HFF-Myc (cell line): ENCODE results near the gene ZNF777.
"Not testable (repeated sequence)": the region's sequence is repeated elsewhere in the genome, so short reads cannot be mapped to it uniquely, and the experiment has no call there.

ENCODE experiments used
- DNase-seq: peaks from one replicate; pipeline ENCODE4 v3.0.0-alpha.2; 2011; ENCODE audit warnings: low read depth; ENCODE audit errors: extremely low read depth
- H3K4me3 ChIP-seq: replicated peaks from 2 replicates; pipeline ENCODE4 v1.5.1; 2011; ENCODE audit warnings: low read depth, mild to moderate bottlenecking, control low read depth, low read length
- TF ChIP-seq, protein P1 (sequence below): IDR thresholded peaks from 2 replicates; pipeline ENCODE4 v1.5.1; 2012; ENCODE audit warnings: mild to moderate bottlenecking, low read depth, low read length, control low read depth; ENCODE audit errors: missing control alignments

ZNF777 gene

DNA sequence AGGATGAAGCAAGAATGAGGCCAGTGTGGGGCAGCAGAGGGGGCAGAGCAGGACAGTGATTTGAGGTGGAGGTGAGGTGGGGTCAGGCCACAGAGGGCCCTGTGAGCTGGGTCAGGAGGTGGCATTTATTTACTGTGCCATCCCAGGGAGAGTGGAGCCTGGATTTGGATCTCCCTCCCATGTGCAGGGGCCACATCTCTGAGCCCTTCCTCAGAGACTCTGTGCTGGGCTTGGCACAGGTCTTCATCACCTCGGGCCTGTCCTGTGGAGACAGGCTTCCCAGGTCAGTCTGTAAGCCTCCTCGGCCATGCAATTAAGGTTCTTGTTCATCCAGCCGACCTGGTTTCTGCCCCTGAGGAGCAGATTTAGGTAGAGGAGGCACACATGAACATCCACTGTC, 40.9 kb downstream of the ZNF777 start:
- no peak for DNase-seq
- TF ChIP-seq, protein P1, sequence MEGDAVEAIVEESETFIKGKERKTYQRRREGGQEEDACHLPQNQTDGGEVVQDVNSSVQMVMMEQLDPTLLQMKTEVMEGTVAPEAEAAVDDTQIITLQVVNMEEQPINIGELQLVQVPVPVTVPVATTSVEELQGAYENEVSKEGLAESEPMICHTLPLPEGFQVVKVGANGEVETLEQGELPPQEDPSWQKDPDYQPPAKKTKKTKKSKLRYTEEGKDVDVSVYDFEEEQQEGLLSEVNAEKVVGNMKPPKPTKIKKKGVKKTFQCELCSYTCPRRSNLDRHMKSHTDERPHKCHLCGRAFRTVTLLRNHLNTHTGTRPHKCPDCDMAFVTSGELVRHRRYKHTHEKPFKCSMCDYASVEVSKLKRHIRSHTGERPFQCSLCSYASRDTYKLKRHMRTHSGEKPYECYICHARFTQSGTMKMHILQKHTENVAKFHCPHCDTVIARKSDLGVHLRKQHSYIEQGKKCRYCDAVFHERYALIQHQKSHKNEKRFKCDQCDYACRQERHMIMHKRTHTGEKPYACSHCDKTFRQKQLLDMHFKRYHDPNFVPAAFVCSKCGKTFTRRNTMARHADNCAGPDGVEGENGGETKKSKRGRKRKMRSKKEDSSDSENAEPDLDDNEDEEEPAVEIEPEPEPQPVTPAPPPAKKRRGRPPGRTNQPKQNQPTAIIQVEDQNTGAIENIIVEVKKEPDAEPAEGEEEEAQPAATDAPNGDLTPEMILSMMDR, result no peak
- H3K4me3 ChIP-seq, result no peak overlapping the region

DNA sequence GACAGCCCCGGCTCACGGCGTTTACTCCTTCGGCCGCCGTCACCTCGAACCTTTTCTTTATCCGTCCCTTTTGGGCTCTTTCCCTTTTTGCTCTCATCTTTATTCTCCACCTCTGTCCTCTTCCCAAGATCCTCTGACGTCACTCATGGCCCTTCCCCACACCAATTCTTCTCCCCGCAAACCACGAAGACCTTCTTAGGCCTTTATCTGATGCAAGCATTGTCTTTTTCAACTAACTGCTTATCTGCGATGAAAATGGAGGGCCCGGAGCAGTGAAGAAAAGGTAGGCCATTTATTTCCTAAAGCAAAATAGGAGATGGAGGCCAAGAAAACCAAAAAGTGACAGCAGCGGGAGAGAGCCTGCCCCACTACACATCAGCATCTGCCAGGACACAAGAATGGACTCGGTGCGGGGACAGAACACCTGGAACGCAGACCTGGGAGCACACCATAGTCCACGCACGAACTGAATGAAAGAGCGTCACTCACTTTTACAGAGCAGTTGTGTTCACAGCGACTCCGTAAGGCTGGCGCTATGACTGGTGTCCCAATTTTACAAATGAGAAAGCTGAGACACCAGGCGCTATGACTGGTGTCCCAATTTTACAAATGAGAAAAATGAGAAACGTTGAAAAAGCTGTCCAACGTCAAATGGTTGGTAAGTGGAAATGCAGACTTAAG, 45.3 kb downstream of the ZNF777 start:
- peak overlapping the region; percentile 21 for H3K4me3 ChIP-seq

DNA sequence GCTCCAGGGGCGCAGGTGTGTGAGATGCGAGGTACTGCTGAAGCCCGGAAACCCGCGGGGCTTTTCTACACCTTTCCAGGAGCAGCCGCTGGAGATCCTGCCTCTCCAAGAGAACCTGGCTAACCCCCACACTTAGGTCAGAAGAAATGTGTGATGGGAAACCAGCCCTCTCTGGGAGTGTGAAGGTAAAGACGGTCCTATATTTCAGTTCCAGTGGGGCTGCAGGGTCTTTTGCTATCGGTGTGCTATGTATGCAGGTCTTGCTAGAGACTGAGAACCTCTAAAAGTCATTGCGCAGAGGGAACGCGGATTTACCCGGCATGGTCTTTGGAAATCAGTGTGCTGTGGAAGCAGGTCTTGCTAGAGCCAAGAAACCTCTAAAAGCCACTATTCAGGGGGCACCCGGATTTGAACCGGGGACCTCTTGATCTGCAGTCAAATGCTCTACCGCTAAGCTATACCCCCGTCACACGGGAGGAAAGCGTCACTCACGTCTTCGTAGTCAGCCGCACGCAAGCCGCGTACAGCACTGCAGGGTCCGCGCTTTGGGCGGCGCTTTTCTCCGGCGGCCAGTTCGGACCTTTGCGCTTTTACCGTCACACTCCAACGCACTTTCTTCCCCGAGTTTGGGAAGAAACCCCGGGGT, 46.0 kb downstream of the ZNF777 start:
- H3K4me3 ChIP-seq, result peak overlapping the region; percentile 21
- DNase-seq, result peak; percentile 81
- TF ChIP-seq, protein P1, result no peak

More for the DNA sequence above, 45.3 kb downstream of the ZNF777 start:
- TF ChIP-seq, protein P1, result no peak
- no peak for DNase-seq

DNA sequence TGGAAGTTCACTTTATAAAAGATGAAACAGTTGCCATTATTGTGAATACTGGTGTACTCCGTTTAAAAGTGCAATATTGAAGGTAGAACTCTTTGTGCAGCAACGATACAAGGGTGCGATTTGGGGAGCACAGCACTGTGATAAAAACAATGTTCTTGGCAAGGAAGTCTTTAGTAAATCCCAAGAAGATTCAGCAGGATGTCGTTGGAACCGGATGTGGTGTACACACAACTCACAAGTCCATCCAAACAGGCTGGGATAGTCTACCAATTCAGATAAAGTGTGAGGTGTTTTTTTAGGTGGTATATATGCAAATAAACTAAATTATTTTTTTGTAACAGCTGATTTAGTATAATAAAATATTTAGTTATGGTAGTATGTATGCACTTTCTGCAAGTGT, 46.7 kb downstream of the ZNF777 start:
- TF ChIP-seq, protein P1, result no peak
- H3K4me3 ChIP-seq, result no peak overlapping the region
- no peak for DNase-seq

DNA sequence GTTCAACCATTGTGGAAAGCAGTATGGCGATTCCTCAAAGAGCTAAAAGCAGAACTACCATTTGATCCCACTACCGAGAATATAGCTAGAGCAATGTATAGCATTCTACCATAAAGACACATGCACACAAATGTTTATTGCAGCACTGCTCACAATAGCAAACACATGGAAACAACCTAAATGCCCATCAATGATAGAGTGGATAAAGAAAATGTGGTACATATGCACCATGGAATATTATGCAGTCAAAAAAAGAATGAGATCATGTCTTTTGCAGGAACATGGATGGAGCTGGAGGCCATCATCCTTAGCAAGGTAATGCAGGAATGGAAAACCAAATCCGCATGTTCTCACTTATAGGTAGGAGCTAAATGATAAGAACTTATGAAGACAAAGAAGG, 47.8 kb downstream of the ZNF777 start:
- not testable (repeated sequence) for DNase-seq

DNA sequence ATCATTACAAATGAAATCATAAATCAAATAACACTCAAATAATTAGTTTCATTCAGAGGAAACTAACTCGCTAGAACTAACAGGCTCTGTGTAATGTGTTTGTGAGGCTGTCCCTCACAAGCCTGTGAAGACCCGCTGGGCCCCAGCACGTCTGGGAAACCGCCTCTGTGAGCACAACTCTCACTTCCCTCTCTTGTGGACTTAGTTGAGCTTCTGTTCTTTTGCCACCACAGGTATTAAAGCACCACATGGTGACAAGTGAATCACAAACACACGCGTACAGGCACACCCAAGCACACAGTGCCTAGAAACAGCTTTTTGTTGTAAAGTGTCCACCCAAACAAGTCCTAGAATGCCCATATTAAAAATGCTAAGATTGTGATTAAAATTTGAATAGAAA, 51.0 kb downstream of the ZNF777 start:
- TF ChIP-seq, protein P1, result no peak
- DNase-seq, result no peak
- no peak overlapping the region for H3K4me3 ChIP-seq

More for the DNA sequence above, 47.8 kb downstream of the ZNF777 start:
- H3K4me3 ChIP-seq, result not testable (repeated sequence)

DNA sequence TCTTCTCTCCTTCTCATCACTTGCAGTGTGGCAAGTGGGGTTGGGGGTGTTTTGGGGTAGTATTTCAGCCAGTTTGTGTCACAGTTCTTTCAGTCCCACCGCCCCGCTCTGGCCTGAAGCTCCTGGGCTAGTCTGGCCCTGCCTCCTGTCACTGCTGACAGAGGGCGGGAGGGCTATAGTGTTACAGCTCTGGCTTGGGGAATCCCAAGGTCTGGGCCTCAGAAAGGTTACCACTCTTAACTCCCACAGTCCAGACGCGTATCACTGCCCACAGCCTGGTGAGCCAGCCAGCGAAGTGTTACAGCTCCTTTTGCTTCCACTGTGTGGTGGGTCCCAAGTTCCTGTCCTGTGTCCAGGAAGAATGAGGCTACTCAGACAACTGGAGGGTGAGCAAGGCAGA, 56.0 kb downstream of the ZNF777 start:
- DNase-seq, result no peak
- TF ChIP-seq, protein P1, result no peak
- H3K4me3 ChIP-seq, result no peak overlapping the region
